Skeletal muscle cell (primary cell): Measurements from ENCODE around the gene AUTS2.
"Not testable (repeated sequence)": the region's sequence is repeated elsewhere in the genome, so short reads cannot be mapped to it uniquely, and the experiment has no call there.

Experiments
- DNase-seq: peaks from one replicate; pipeline ENCODE4 v3.0.0-alpha.2; 2010; ENCODE audit warnings: low read depth
- H3K4me3 ChIP-seq: 2 replicates; pipeline ENCODE4 v1.5.1; 2011; ENCODE audit warnings: low read depth, mild to moderate bottlenecking, control low read depth, low read length, moderate library complexity

The AUTS2 gene

DNA sequence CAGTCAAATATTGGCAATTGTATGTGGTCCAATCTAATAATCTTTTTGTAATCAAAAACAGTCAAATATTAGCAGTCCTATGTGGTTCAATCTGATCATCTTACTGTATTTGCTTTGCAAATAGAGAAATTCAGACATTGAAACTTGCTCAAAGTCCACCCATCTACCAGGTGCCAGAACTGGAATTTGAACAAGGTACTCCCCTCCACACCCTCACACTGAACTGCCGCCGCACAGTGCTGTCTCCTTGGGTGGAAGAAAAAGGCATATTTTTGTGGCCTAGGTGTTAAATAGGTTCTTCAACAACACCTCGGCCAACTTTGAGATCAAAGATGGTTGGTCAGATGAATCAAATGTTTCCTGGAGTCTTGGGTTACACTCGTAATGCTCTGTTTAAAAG is 989.5 kb downstream of the AUTS2 start:
- no peak for DNase-seq
- H3K4me3 ChIP-seq, result no peak overlapping the region

DNA sequence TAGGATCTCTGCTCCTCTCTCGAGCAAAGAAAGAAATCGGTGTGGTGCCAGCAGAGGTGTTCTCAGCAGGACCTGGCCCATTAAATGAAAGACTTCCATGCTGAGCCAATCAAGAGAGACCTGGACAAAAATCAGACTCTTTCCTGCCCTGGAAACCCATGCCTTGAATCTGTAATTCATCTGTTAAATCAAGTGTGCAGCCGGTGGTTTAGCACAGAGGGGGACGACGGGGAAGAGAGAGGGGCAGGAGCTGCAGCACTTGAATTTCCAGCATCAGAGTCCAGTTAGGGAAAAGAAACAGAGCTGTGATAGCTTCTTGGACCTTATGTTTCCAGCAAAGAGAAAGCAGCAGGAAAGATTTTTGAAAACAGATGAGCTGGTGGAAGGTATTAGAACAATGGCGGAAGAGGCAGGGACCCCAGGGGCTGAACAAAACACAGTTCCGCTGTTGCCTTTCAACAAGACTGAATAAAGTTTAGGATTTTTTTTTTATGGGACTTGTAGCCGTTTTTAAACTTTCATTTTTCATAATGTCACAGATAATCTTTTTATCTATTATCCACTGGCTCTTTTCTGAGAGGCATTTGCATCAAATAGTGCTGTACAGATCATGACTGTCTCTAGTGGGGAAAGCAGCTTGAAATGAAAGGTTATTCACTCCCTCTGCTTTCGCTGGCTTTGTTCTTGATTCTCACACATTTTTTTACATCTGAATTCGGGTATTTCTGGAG is 990.1 kb downstream of the AUTS2 start:
- DNase-seq, result no peak
- no peak overlapping the region for H3K4me3 ChIP-seq

DNA sequence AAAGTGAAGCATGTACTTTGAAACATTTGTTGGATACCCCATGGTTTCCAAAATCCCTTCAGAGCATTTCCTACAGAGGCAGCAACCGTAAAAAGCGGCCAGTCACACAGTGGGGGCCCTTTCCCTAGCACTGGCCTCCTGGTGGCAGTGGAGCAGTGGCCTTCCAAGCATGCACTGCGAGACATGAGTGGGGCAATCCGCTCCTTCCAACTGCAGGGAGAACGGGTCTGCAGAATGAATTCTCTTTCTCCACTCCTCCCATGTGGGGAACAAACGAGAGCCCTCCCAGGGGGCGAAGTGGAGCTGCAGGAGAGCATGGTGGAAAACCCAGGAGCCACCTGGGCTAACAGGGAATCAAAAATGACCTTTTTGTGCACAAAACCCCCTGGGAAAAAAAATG is 990.7 kb downstream of the AUTS2 start:
- no peak overlapping the region for H3K4me3 ChIP-seq
- no peak for DNase-seq

DNA sequence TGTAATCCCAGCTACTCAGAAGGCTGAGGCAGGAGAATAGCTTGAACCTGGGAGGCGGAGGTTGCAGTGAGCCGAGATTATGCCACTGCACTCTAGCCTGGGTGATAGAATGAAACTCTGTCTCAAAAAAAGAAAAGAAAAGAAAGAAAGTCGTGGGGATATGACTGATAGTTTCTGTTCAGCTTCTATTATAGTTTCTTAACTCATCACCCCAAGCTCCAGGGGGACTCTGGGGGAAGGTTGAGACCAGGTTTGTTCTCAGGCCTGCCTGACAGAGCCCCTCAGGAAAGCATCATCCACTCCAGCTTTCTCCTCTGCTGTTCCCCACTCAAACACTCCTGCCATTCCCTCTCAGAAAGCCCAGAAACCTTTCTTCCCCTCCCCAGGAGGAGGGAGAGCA is 991.3 kb downstream of the AUTS2 start:
- no peak for DNase-seq
- H3K4me3 ChIP-seq, result no peak overlapping the region

DNA sequence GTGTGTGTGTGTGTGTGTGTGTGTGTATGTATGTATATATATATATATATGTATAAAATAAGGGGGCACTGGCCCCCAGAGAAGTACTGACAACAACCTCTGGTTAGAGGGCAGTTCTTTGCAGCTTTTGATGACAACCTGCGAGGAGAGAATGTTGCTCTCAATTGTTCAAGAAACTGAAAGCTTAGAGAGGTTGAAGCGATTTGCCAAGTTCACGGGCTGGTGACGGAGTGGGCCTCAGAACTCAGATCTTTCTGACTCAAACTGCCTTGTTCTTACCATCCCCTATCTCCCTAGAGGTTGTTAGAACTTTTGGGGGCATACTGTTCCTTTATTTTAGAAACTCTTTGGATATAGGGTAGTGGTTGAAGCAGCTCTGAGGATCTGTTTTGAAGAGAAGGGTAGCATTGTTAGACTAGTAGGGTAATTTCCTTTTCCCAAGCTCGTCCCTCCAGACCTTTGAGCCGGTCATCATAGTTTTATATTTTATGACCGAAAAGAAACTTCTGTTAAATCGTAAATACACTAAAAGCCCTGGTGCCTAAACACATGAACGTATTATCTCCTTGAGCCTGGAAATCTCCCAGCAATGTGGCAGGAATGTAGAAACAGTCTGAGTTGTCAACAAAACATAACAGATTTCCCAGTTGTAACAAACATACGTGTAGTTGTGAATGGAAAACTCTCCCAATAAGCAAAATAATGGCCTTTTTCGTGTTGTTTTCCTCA is 992.0 kb downstream of the AUTS2 start:
- H3K4me3 ChIP-seq, result no peak overlapping the region
- DNase-seq, result no peak

DNA sequence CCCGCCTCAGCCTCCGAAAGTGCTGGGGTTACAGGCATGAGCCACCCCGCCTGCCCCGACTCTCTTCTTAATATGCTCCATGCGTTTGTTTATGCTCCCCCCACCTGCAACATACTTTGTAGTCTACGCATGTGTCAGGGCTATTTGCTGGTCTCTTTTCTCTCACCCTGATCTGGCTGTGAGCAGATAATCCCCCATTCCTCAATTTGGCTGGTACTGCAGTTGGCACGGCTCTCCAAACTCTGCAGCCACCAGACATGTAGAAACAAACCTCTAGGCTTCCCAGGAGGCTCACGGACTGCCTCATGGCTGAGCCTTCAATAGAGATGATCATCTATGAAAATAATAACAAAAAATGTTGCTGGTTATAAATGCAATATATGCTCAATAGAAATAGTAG is 993.4 kb downstream of the AUTS2 start:
- no peak overlapping the region for H3K4me3 ChIP-seq
- no peak for DNase-seq

DNA sequence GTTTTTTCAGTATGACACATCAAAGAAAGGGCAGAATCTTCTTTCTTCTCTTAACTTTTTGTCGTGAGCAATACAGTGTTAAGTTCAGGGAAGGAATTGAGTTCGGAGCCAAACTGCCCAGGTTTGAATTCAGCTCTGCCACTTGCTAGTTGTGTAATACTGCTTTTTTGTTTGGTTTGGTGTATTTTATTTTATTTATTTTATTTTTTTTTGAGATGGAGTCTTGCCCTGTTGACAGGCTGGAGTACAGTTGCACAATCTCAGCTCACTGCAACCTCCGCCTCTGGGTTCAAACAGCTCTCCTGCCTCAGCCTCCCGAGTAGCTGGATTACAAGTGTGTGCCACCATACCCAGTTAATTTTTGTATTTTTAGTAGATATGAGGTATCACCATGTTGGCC is 993.9 kb downstream of the AUTS2 start:
- no peak for DNase-seq
- no peak overlapping the region for H3K4me3 ChIP-seq

DNA sequence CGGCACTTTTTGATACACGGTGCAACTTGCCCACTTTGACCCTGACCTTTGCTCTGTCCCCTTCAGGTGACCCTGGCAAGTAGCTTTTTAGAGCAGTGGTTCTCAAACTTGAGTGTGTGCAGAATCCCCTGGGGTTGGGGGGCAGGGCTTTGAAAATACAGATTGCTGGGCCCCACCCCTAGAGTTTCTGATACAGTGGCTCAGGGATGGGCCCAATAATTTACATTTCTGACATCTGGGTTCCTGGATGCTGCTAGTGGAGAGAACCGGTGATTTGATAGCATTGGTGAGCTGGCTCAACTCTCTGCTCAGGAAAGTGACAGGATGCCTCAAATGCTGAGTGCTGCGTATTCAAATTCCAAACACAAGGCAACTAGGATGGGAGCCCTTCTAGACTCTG is 995.9 kb downstream of the AUTS2 start:
- no peak for DNase-seq
- no peak overlapping the region for H3K4me3 ChIP-seq

DNA sequence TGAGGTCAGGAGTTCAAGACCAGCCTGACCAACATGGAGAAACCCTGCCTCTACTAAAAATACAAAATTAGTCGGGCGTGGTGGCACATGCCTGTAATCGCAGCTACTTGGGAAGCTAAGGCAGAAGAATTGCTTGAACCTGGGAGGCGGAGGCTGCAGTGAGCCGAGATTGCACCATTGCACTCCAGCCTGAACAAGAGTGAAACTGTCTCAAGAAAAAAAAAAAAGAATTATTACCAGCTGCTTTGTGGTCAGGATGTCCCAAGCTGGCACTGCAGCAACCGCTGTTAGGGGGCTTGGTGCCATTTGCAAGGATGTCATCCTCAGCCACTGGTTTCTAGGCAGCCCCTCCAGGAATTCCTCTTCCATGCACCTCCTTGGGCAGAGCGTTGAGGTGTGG is 996.6 kb downstream of the AUTS2 start:
- not testable (repeated sequence) for H3K4me3 ChIP-seq, DNase-seq

DNA sequence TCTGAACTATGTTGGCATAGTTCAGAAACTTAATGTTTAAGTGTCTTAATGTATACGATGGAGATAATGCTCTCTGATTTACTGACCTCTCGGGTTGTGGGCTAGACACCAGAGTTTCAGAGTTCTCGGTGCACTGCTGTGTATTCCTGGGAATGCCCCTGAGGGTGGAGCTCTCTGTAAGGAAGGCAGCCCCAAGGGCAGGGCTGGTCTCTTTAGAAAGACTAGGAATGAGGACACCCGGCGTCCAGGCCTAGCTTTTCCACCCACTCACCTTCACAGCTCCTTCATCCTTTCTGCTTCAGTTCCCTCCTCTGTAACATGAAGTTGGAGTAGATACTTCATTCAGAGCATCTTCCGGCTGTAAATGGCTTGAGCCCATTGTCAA is 997.1 kb downstream of the AUTS2 start:
- H3K4me3 ChIP-seq, result peak overlapping the region; percentile 42
- no peak for DNase-seq

DNA sequence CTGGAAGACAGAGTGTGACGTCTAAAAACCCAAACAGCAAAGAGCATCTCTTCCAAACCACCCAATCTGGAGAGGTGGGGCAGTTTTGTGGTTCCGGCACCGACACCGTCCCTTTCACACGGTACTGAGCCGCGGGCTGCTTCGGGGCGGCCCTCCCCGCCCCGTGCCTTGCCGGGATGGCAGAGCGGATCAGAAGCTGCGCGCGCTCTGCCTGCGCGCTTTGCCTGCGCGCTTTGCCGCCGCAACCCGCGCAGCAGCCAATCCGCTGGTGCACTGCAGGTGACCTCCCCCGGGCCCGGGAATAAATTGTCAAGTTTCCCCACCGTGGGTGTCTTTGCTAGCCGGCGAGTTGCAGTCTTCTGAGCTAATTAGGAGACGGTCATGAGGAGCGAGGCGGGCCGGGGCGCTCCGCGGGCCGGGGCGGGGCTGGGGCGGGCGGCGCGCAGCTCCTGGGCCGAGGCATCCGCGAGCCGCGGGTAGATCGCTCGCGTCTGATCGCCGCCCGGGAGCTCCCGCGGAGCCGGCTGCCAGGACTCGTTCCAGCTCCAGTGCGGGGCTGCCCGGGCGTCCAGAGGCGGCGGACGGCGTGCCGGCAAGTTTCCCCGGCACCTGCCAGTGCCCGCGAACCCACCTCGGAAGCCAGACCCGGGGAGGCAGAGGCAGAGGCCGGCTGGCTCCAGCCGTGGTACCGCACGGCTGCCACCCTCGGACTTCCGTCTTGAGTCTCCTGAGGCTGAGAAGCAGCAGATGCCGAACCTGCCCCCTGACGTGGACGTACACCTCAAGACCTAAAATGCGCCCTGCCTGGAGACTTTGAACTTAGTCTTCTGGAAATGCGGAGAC is 997.7 kb downstream of the AUTS2 start:
- H3K4me3 ChIP-seq, result peak overlapping the region; percentile 42
- DNase-seq, result no peak

DNA sequence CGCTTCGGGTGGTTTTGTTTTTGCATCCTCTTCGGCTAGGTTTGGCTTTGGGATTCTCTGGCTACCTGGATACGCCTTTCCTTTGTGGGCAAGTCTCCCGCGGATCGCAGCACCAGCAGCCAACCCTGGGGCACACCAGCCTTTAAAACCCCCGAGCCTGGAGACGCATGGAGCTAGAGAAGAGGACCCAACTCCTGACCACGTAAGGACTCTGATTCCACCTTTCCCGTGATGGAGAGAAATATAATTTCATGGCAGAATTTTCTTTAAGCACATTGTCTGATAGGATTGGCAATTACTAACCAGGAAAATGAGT is 998.3 kb downstream of the AUTS2 start:
- no peak for DNase-seq
- H3K4me3 ChIP-seq, result peak overlapping the region; percentile 42

DNA sequence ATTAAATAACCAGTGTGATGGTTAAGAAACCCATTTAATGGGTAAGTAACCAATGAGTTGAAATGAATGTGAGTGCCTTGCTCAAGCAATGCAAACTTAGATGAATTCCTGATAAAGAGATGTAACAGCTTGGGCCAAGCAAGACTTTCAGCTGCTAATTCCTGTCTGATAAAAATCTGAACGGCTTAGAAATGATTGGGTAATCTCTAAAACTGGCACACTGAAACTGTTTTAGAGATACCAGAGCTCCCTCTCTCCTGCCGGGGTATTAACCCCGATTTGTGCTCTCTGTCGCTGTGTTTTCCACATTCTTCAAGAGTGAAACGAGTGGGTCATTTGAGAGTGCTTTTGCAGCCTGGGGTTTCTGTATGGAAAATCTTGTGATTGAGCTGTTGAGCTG is 998.8 kb downstream of the AUTS2 start:
- H3K4me3 ChIP-seq, result no peak overlapping the region
- no peak for DNase-seq

DNA sequence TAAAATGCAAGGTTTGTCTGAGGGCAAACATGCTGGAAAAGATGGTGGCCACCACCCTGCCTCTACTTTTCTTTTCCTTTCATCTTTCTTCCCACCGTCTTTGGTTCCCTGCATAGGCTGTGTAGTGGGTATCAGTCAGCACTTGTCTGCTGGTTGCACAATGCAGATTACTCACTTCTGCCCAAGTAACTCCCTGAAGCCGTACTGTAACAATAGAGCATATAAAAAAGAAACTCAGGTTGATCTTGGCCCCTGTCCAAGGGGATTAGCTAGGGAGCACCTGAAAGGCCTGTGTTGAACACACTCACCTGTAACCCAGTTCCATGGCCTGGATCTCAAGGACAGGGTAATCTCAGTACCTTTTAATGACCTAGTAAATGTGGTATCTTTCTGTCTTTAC is 1000.7 kb downstream of the AUTS2 start:
- H3K4me3 ChIP-seq, result no peak overlapping the region

DNA sequence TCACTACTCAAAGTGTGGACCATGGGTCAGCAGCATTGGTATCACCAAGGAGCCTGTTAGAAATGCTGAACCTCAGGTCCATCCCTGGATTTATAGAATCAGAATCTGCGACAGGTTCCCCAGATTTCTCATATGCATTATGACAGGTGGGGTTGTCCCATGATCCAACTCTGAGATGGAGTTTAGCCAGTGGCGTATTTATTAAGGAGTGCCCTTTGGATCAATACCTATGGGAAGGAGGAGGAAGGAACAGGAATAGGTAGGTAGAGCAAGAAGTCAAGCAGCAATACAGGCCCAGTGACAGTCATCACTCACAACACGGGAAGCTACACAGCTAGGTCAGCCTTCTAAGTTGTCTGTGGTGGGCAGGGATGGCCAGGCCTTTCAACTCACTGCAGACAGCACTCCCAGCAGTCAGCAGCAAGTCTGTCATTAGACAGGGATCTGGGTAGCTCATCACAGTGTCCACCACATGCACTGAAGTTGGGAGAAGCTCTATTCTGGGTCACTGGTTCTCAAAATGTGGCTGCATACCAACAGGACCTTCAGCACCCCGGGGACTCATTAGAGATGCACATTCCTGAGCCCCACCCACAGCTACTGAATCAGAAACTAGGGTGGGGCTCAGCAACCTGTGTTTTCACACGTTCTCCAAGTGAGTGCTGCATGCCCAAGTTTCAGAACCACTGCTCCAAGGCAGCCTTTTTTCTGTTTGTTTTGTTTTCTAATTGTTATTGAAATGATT is 1001.3 kb downstream of the AUTS2 start:
- H3K4me3 ChIP-seq, result no peak overlapping the region
- no peak for DNase-seq

More for the DNA sequence above, 1000.7 kb downstream of the AUTS2 start:
- no peak for DNase-seq

DNA sequence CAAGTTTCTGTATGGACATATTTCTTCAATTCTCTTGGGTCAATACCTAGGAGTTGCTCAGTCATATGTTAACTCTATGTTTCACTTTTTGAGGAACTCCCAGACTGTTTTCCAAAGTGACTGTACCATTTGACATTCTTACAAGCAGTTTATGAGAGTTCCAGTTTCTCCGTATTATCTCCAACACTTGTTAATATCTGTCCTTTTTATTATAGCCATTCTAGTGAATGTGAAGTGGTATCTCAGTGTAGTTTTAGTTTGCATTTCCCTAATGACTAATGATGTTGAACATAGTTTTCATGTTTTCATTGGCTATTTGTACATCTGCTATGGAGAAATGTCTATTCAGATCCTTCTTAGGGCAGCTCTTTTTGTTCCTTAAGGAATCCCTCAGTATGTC is 1002.7 kb downstream of the AUTS2 start:
- H3K4me3 ChIP-seq, result no peak overlapping the region
- DNase-seq, result no peak

DNA sequence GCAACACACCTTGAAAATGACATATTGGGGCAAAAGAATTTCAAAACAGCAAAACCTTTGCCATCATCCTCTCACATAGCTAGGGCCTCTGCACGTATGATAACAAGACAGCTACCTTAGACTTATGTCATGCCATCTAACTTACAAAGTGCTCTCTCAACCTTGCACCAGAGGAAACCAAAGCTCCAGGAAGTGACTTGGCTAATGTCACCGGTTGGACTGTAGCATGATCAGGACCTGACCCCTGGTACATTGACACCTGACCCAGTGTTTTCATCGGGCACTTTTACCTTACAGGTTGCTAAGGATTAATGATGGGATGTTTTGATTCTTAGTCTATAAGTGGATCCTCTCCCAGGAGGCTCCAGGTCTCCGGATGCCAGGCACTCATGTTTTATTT is 1003.8 kb downstream of the AUTS2 start:
- H3K4me3 ChIP-seq, result no peak overlapping the region
- no peak for DNase-seq

DNA sequence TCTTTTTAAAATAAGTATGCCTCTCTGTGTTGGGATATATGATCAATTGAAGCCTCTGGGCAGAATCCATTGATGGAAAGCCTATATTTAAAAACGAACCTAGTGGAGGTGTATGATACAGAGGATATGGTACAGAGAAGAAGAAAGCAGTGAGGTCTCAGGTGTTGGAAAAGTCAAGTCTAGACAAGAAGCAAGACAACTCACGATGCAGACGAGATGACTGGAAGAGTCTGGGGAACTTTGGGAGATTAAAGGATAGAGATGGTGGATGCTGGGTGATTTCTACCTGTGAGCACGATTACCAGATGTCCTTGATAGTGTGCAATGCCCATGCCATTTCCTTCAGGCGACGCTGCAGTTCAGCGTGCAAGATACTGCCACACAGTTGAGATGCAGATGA is 1009.0 kb downstream of the AUTS2 start:
- H3K4me3 ChIP-seq, result no peak overlapping the region
- no peak for DNase-seq

DNA sequence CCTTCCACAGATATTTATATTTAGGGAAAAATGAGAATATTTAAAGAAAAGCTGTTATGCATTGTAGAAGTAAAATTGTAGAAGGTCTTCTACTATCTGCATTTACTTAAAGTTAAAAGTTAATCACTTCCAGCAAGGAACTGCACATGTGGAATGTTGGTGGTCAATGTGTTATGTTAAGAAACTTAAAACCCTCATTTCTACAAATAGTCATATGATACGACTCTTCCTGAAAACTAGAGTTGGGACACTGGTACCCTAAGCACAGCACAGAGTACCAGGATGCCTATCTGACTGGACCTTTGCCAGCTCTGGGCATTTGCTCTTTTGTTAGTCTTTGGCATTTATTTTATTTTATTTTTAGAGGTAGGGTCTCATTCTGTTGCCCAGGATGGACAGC is 1009.5 kb downstream of the AUTS2 start:
- no peak overlapping the region for H3K4me3 ChIP-seq
- no peak for DNase-seq

DNA sequence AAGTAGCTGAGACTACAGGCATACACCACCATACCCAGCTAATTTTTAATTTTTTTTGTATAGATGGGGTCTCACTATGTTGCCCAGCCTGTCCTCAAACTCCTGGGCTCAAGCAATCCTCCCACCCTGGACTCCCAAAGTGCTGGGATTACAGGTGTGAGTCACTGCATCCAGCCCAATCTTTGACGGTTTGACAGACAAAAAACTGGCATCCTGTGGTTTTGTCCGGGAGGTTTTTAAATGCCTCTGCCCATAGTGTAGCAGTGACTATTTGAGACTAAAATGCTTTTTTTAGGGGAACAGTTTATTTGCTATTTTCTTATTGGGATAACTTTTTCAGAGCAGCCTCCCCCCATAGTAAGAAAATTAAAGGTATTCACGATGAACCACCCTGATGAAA is 1010.0 kb downstream of the AUTS2 start:
- H3K4me3 ChIP-seq, result no peak overlapping the region
- no peak for DNase-seq
